HG02852 (cell line): ENCODE results near the gene LRRC9.
"Not testable (repeated sequence)": the region's sequence is repeated elsewhere in the genome, so short reads cannot be mapped to it uniquely, and the experiment has no call there.

Experiments
- ATAC-seq: cut with Tn5 transposase; IDR thresholded peaks from one replicate; pipeline ENCODE4 v1.9.1; 2021; ENCODE audit warnings: mild to moderate bottlenecking, moderate library complexity; ENCODE audit not compliant: unreplicated experiment

Gene LRRC9

GRCh38 chr14:59952141-59952540, 32.2 kb downstream of the LRRC9 start:
- ATAC-seq = not testable (repeated sequence)

- not testable (repeated sequence) for ATAC-seq
Observed at GRCh38 chr14:59957890-59958289, 37.9 kb downstream of the LRRC9 start.

GRCh38 chr14:59959668-59960067, 39.7 kb downstream of the LRRC9 start:
- no peak for ATAC-seq

- ATAC-seq = peak; percentile 37
Observed at GRCh38 chr14:59961518-59962062, 41.6 kb downstream of the LRRC9 start.

GRCh38 chr14:59964251-59965007, 44.5 kb downstream of the LRRC9 start:
- ATAC-seq = peak; percentile 15

- no peak for ATAC-seq
Observed at GRCh38 chr14:59969319-59969718, 49.4 kb downstream of the LRRC9 start.

- ATAC-seq = no peak
Observed at GRCh38 chr14:59981564-59981963, 61.6 kb downstream of the LRRC9 start.

GRCh38 chr14:59983048-59983447, 63.1 kb downstream of the LRRC9 start:
- ATAC-seq = no peak

GRCh38 chr14:59986556-59987059, 66.7 kb downstream of the LRRC9 start:
- ATAC-seq = no peak

- no peak for ATAC-seq
Observed at GRCh38 chr14:59997449-59997848, 77.5 kb downstream of the LRRC9 start.

- ATAC-seq = no peak
Observed at GRCh38 chr14:59997966-59998365, 78.0 kb downstream of the LRRC9 start.

- no peak for ATAC-seq
Observed at GRCh38 chr14:59998564-59998963, 78.6 kb downstream of the LRRC9 start.

- no peak for ATAC-seq
Observed at GRCh38 chr14:60002819-60003492, 83.0 kb downstream of the LRRC9 start.

GRCh38 chr14:60003991-60004390, 84.0 kb downstream of the LRRC9 start:
- ATAC-seq = no peak

GRCh38 chr14:60008042-60008441, 88.1 kb downstream of the LRRC9 start:
- no peak for ATAC-seq

- ATAC-seq = not testable (repeated sequence)
Observed at GRCh38 chr14:60010263-60010662, 90.3 kb downstream of the LRRC9 start.

- no peak for ATAC-seq
Observed at GRCh38 chr14:60014402-60014801, 94.5 kb downstream of the LRRC9 start.

- no peak for ATAC-seq
Observed at GRCh38 chr14:60021619-60022018, 101.7 kb downstream of the LRRC9 start.

- ATAC-seq = no peak
Observed at GRCh38 chr14:60025571-60025970, 105.6 kb downstream of the LRRC9 start.

GRCh38 chr14:60035177-60035576, 115.2 kb downstream of the LRRC9 start:
- no peak for ATAC-seq

GRCh38 chr14:60047976-60048375, 128.0 kb downstream of the LRRC9 start:
- not testable (repeated sequence) for ATAC-seq

- no peak for ATAC-seq
Observed at GRCh38 chr14:60051721-60052221, 131.8 kb downstream of the LRRC9 start.
